ENCODE results near the gene BDKRB2.

Gene BDKRB2

GRCh38 chr14:96225745-96226151 is 21.1 kb downstream of the BDKRB2 start:
- Histone ChIP-seq H3K9ac (ENCODE audit: low read length) (no peak overlapping the region), H3K4me3 (ENCODE audit: low read length) (no peak overlapping the region), H3K27me3 (ENCODE audit: control insufficient read depth, insufficient read depth, low read length) (no peaks in the 10 kb centered on the region), H3K36me3 (ENCODE audit: control insufficient read depth, insufficient read depth, low read length) (no peaks in the 10 kb centered on the region), H3K4me1 (ENCODE audit: control insufficient read depth, insufficient read depth, low read length) (peaks cover 1% of the 10 kb centered on the region), H3K27ac (ENCODE audit: low read depth, low read length) (peak overlapping the region; percentile 37)

GRCh38 chr14:96227428-96227827 is 22.8 kb downstream of the BDKRB2 start:
- H3K4me1 ChIP-seq (ENCODE audit: control insufficient read depth, insufficient read depth, low read length) = no peaks in the 10 kb centered on the region
- H3K36me3 ChIP-seq (ENCODE audit: control insufficient read depth, insufficient read depth, low read length) = no peaks in the 10 kb centered on the region
- no peaks in the 10 kb centered on the region for H3K27me3 ChIP-seq (ENCODE audit: control insufficient read depth, insufficient read depth, low read length)
- H3K27ac ChIP-seq (ENCODE audit: low read depth, low read length) = no peak overlapping the region
- no peak overlapping the region for H3K4me3 ChIP-seq (ENCODE audit: low read length)
- no peak overlapping the region for H3K9ac ChIP-seq (ENCODE audit: low read length)

GRCh38 chr14:96229315-96229714 is 24.7 kb downstream of the BDKRB2 start:
- Histone ChIP-seq H3K36me3 (ENCODE audit: control insufficient read depth, insufficient read depth, low read length) (no peaks in the 10 kb centered on the region), H3K4me3 (ENCODE audit: low read length) (no peak overlapping the region), H3K4me1 (ENCODE audit: control insufficient read depth, insufficient read depth, low read length) (no peaks in the 10 kb centered on the region), H3K9ac (ENCODE audit: low read length) (no peak overlapping the region), H3K27me3 (ENCODE audit: control insufficient read depth, insufficient read depth, low read length) (no peaks in the 10 kb centered on the region), H3K27ac (ENCODE audit: low read depth, low read length) (no peak overlapping the region)

GRCh38 chr14:96231056-96231455 is 26.4 kb downstream of the BDKRB2 start:
- Histone ChIP-seq H3K9ac (ENCODE audit: low read length) (no peak overlapping the region), H3K36me3 (ENCODE audit: control insufficient read depth, insufficient read depth, low read length) (no peaks in the 10 kb centered on the region), H3K27me3 (ENCODE audit: control insufficient read depth, insufficient read depth, low read length) (no peaks in the 10 kb centered on the region), H3K4me1 (ENCODE audit: control insufficient read depth, insufficient read depth, low read length) (no peaks in the 10 kb centered on the region), H3K27ac (ENCODE audit: low read depth, low read length) (peak overlapping the region; percentile 23), H3K4me3 (ENCODE audit: low read length) (no peak overlapping the region)

DNA sequence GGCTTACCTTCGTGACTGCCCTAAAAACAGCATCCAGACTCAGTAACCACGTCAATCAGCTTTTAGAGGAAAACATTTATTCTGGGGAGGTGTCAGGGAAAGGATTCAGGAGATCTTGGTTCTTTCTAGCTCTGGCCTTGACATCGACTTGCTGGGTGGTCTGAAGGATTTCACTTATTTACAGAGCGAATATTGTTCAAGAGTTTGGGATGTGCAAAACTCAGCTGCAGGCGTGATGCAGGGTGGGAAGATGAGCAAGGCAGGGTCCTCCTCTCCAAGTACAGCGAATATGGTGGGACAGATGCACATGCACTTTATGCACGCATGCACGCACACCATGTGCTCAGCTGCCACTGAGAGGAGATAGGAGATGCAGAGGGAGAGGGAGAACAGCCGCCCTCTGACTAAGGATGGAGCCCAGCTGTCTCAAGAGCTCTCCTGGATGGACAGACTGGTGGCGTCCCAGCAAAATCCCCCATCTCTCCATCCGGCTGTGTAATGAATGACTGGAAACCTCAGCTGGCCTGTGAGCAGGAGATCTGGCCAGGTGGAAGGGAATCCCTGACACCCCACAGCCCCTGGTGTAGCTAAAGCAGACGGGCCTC is 27.0 kb downstream of the BDKRB2 start:
- H3K4me3 ChIP-seq (ENCODE audit: low read length) = no peak overlapping the region
- no peaks in the 10 kb centered on the region for H3K27me3 ChIP-seq (ENCODE audit: control insufficient read depth, insufficient read depth, low read length)
- peak overlapping the region; percentile 23 for H3K27ac ChIP-seq (ENCODE audit: low read depth, low read length)
- H3K36me3 ChIP-seq (ENCODE audit: control insufficient read depth, insufficient read depth, low read length) = no peaks in the 10 kb centered on the region
- no peak overlapping the region for H3K9ac ChIP-seq (ENCODE audit: low read length)
- no peaks in the 10 kb centered on the region for H3K4me1 ChIP-seq (ENCODE audit: control insufficient read depth, insufficient read depth, low read length)

- Histone ChIP-seq H3K4me1 (ENCODE audit: control insufficient read depth, insufficient read depth, low read length) (peaks cover 2% of the 10 kb centered on the region), H3K4me3 (ENCODE audit: low read length) (no peak overlapping the region), H3K9ac (ENCODE audit: low read length) (no peak overlapping the region), H3K36me3 (ENCODE audit: control insufficient read depth, insufficient read depth, low read length) (no peaks in the 10 kb centered on the region), H3K27me3 (ENCODE audit: control insufficient read depth, insufficient read depth, low read length) (no peaks in the 10 kb centered on the region), H3K27ac (ENCODE audit: low read depth, low read length) (no peak overlapping the region)
Measured at GRCh38 chr14:96232506-96232905, 27.9 kb downstream of the BDKRB2 start.

DNA sequence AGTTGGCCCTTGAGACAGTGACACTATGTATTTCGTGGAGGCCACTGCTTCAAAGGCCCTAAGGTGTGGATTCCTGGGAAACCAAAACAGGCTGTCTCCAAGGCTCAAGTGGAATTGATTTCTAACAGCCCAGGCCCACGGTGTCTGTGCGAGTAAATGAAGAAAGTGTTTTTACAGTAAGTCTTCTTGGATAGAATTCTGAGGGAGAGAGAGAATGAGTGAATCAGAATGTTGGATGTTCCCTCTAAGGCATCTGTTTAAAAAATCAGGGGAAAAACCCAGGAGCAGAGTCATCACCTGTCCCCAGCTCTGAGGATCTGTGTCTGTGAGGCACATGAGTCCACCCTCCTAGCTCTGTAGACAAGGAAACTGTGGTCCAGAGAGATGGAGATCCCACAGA is 29.0 kb downstream of the BDKRB2 start:
- H3K27me3 ChIP-seq (ENCODE audit: control insufficient read depth, insufficient read depth, low read length) = no peaks in the 10 kb centered on the region
- no peaks in the 10 kb centered on the region for H3K36me3 ChIP-seq (ENCODE audit: control insufficient read depth, insufficient read depth, low read length)
- H3K27ac ChIP-seq (ENCODE audit: low read depth, low read length) = peak overlapping the region; percentile 68
- H3K9ac ChIP-seq (ENCODE audit: low read length) = no peak overlapping the region
- no peak overlapping the region for H3K4me3 ChIP-seq (ENCODE audit: low read length)
- H3K4me1 ChIP-seq (ENCODE audit: control insufficient read depth, insufficient read depth, low read length) = peaks cover 5% of the 10 kb centered on the region

GRCh38 chr14:96235426-96235825 is 30.8 kb downstream of the BDKRB2 start:
- H3K27ac ChIP-seq (ENCODE audit: low read depth, low read length) = no peak overlapping the region
- H3K27me3 ChIP-seq (ENCODE audit: control insufficient read depth, insufficient read depth, low read length) = no peaks in the 10 kb centered on the region
- H3K9ac ChIP-seq (ENCODE audit: low read length) = no peak overlapping the region
- no peaks in the 10 kb centered on the region for H3K36me3 ChIP-seq (ENCODE audit: control insufficient read depth, insufficient read depth, low read length)
- no peak overlapping the region for H3K4me3 ChIP-seq (ENCODE audit: low read length)
- peaks cover 5% of the 10 kb centered on the region for H3K4me1 ChIP-seq (ENCODE audit: control insufficient read depth, insufficient read depth, low read length)

DNA sequence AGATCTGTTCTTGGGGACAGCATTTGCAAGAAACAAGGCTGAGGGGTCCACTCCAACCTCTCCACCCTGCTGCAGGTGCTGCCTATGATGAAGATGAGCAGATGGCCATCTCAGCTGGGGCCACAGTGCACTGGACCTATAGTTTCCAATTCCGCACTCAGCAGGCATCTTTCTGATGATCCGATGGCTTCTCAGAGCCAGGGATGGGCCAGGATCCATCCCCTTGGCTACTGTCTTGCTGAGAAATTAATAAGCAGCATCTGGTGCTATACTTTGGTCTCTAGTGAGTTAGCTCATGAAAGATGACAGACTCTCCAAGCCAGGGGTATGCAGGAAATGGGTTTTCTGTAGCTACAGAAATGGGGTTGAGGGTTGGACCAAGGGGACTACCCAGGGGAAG is 33.0 kb downstream of the BDKRB2 start:
- no peaks in the 10 kb centered on the region for H3K36me3 ChIP-seq (ENCODE audit: control insufficient read depth, insufficient read depth, low read length)
- peaks cover 5% of the 10 kb centered on the region for H3K4me1 ChIP-seq (ENCODE audit: control insufficient read depth, insufficient read depth, low read length)
- H3K27me3 ChIP-seq (ENCODE audit: control insufficient read depth, insufficient read depth, low read length) = no peaks in the 10 kb centered on the region
- H3K4me3 ChIP-seq (ENCODE audit: low read length) = no peak overlapping the region
- H3K9ac ChIP-seq (ENCODE audit: low read length) = no peak overlapping the region
- no peak overlapping the region for H3K27ac ChIP-seq (ENCODE audit: low read depth, low read length)

DNA sequence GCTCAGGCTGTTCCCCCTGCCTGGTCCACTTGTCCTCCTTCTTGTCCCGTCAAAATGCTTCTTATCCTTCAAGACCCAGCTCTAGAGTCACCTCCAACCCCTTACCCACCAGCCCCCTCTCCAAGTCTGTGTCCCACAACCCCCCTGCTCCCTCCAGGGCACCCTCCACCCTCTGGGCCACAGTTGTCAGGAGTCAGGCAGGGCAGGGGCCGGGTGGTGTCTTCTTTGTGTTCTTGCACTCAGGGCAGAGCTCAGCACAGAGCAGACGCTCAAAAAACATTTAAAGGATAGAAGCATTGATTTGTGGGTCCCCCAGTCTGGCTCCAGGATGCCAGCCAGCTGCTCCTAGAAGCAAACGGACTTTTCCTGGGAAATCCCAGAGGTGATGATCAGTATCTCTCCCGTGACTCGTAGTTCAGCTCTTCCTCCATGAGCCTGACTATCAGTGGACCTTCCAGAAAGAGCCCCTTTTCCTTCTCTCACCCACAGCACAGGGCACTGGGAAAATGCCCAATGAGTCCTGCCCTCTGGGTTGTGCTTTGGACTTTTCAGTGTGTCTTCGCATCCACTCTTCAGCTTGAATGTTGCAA is 34.1 kb downstream of the BDKRB2 start:
- Histone ChIP-seq H3K36me3 (ENCODE audit: control insufficient read depth, insufficient read depth, low read length) (no peaks in the 10 kb centered on the region), H3K27ac (ENCODE audit: low read depth, low read length) (no peak overlapping the region), H3K9ac (ENCODE audit: low read length) (no peak overlapping the region), H3K27me3 (ENCODE audit: control insufficient read depth, insufficient read depth, low read length) (no peaks in the 10 kb centered on the region), H3K4me3 (ENCODE audit: low read length) (no peak overlapping the region), H3K4me1 (ENCODE audit: control insufficient read depth, insufficient read depth, low read length) (peaks cover 5% of the 10 kb centered on the region)

GRCh38 chr14:96239711-96240141 is 35.1 kb downstream of the BDKRB2 start:
- no peak overlapping the region for H3K9ac ChIP-seq (ENCODE audit: low read length)
- H3K27ac ChIP-seq (ENCODE audit: low read depth, low read length) = no peak overlapping the region
- no peaks in the 10 kb centered on the region for H3K36me3 ChIP-seq (ENCODE audit: control insufficient read depth, insufficient read depth, low read length)

DNA sequence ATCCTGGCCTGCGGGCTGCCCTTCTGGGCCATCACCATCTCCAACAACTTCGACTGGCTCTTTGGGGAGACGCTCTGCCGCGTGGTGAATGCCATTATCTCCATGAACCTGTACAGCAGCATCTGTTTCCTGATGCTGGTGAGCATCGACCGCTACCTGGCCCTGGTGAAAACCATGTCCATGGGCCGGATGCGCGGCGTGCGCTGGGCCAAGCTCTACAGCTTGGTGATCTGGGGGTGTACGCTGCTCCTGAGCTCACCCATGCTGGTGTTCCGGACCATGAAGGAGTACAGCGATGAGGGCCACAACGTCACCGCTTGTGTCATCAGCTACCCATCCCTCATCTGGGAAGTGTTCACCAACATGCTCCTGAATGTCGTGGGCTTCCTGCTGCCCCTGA is 36.0 kb downstream of the BDKRB2 start:
- H3K4me1 ChIP-seq (ENCODE audit: control insufficient read depth, insufficient read depth, low read length) = peaks cover 5% of the 10 kb centered on the region
- no peak overlapping the region for H3K9ac ChIP-seq (ENCODE audit: low read length)
- no peak overlapping the region for H3K4me3 ChIP-seq (ENCODE audit: low read length)
- no peaks in the 10 kb centered on the region for H3K27me3 ChIP-seq (ENCODE audit: control insufficient read depth, insufficient read depth, low read length)
- H3K27ac ChIP-seq (ENCODE audit: low read depth, low read length) = no peak overlapping the region
- H3K36me3 ChIP-seq (ENCODE audit: control insufficient read depth, insufficient read depth, low read length) = no peaks in the 10 kb centered on the region

More at GRCh38 chr14:96239711-96240141, 35.1 kb downstream of the BDKRB2 start:
- Histone ChIP-seq H3K27me3 (ENCODE audit: control insufficient read depth, insufficient read depth, low read length) (no peaks in the 10 kb centered on the region), H3K4me1 (ENCODE audit: control insufficient read depth, insufficient read depth, low read length) (peaks cover 5% of the 10 kb centered on the region), H3K4me3 (ENCODE audit: low read length) (no peak overlapping the region)

DNA sequence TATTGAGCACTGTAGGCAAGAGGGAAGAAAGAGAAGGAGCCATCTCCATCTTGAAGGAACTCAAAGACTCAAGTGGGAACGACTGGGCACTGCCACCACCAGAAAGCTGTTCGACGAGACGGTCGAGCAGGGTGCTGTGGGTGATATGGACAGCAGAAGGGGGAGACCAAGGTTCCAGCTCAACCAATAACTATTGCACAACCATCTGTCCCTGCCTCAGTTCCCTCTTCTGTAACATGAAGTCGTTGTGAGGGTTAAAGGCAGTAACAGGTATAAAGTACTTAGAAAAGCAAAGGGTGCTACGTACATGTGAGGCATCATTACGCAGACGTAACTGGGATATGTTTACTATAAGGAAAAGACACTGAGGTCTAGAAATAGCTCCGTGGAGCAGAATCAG is 37.5 kb downstream of the BDKRB2 start:
- Histone ChIP-seq H3K4me3 (ENCODE audit: low read length) (no peak overlapping the region), H3K4me1 (ENCODE audit: control insufficient read depth, insufficient read depth, low read length) (peaks cover 3% of the 10 kb centered on the region), H3K9ac (ENCODE audit: low read length) (no peak overlapping the region), H3K27me3 (ENCODE audit: control insufficient read depth, insufficient read depth, low read length) (no peaks in the 10 kb centered on the region), H3K27ac (ENCODE audit: low read depth, low read length) (no peak overlapping the region), H3K36me3 (ENCODE audit: control insufficient read depth, insufficient read depth, low read length) (no peaks in the 10 kb centered on the region)

Data from rectal smooth muscle tissue (tissue), 1 donor.